ENCODE results near the gene BCAS1.
"Not testable (repeated sequence)": the region's sequence is repeated elsewhere in the genome, so short reads cannot be mapped to it uniquely, and the experiment has no call there.

The BCAS1 gene

DNA sequence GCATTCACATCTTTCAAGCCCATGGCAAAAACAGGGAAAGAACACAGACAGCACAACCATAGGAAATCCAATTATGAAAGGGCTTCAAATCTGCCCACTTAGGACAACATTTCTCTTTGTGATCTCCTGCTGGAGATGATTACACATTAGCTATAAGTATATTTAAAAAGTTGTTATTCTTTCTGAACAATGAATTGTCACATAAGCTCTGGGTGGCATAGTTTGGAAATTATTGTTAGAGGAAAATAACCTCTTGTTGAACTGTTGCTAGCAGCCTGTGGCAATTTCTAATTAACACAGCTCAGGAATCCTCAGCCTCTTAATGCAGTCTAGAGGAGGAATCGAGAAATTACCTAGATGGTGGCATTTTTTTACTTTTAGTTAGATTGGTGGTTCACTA lies 54.9 kb downstream of the BCAS1 start:
- no peak for DNase-seq

- DNase-seq = no peak
These were observed 56.0 kb downstream of the BCAS1 start for GRCh38 chr20:54014293-54014926.

- DNase-seq = no peak
These were observed 56.9 kb downstream of the BCAS1 start for GRCh38 chr20:54013471-54013870.

- DNase-seq = no peak
These were observed 59.0 kb downstream of the BCAS1 start for GRCh38 chr20:54011346-54011745.

DNA sequence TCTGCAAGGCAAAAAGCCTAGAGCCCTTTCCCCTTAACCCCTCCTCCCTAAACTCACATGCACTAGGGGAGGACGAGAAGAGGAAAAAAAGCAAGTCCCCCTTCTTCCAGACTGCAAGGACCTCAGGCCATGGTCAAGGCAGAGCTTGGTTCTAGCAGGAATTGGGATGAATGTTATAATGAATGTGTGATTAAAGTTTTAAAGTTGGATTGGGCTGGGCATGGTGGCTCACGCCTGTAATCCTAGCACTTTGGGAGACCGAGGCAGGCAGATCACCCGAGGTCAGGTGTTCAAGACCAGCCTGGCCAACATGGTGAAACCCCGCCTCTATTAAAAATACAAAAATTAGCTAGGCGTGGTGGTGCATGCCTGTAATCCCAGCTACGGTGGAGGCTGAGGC lies 64.2 kb downstream of the BCAS1 start:
- DNase-seq = not testable (repeated sequence)

DNA sequence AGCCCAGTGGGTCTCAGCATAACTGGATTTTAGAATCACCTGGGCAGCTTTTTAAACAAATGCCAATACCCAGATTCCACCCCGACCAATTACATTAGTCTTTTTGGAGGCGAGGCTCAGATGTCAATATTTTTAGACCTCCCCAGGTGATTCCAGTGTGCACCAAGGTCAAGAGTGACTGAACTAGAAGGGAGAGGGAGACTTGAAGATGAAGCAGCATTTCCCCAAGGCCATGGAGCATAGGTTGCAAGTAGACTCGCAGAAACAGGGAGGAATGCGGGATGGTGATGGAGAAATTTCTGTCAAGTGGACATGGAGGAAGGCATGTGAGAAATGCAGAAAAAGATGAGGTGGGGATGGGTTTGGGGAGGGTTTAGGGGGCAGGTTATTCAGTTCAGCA lies 64.9 kb downstream of the BCAS1 start:
- DNase-seq = no peak

DNA sequence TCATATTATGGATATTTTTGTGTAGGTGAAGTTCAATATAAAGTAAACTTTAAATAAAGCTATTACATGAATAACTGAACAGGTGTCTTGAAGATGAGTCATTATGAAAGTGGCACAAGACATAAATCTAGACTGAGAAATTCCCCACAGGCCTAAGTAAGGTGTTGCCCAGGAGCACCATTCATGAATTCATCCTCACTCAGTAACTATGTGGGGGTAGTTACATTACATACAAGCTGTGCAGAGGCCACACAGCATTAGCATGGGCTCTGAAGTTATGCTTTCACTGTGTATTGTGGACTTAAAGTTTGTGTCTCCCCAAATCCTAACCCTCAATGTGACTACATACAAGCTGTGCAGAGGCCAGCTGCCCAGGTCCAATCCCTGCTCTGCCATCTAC lies 65.9 kb downstream of the BCAS1 start:
- no peak for DNase-seq

DNA sequence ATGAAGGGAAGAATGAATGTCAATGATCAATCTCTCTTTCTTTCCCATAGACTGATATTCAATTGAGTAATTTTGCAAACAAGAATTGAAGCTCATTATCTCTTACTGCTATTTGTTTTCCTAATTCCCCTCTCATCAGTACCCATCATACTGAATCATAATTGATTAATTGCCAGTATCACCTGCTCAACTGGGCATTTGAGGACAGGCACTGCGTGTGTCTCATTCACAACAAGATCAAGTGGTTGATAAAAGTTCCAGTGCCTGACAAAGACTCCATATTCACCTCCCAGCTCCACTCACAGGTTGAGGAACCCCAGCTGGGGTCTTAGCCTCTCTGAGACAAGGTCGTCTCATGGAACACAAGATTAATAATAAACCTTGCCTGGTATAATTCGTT lies 67.7 kb downstream of the BCAS1 start:
- DNase-seq = no peak

DNA sequence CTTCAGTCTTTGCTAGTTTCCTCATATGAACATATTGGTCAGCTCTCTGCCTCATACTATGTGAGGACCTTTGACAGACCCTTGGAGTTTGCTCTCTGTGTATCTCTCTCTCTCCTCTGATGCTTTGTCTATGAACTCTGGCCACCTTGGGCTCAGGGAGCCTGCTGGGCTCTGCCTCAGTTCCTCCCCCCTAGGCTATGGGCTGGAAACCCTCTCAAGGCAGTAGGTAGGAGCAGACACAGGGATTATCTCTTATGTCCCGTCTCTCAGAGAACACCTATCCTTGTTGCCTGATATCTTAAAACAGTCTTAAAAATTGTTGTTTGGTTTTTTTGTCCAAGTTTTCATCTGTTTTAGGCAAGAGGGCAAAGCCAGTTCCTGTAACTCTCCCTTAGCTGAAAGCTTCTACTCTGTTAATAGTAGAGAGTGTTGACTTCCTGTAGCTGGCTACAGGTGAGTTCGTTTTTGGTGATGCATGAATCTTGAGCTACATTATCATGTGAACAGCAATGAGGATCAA lies 68.3 kb downstream of the BCAS1 start:
- DNase-seq = no peak

DNA sequence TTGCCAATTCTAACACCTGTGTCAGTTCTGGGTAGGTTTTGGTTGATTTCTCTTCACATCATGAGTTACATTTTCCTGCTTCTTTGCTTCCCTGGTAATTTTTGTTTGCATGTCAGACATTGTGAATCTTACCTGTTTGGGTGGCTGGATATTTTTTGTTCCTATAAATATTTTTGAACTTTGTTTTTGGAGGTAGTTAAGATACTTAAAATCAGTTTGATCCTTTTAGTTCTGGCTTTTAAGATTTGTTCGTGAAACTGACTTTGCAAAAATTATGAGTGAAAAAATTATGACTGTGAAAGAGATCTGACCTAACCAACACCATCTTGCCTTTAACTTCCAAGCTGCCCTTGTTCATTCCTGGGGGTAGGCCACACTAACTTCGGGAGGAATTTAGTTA lies 69.5 kb downstream of the BCAS1 start:
- no peak for DNase-seq

GRCh38 chr20:54000262-54000661 lies 70.1 kb downstream of the BCAS1 start:
- no peak for DNase-seq

DNA sequence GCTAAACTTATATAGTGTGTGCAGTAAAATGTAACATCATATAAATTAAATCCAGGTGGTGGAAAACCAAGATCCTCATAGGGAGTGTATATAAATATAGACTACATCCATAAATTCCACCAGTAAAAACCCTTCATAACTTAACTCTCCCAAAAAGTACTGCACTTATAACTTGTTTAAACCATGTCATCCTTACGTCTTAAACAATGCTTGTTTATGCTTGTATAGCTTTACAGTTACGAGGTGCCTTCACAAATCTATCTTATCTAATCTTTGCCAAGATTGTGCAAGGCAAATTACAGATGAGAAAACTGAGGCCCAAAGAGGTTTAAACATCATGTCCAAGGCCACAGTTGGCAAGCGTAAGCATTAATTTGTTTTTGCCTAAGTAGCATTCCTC lies 71.3 kb downstream of the BCAS1 start:
- no peak for DNase-seq

DNA sequence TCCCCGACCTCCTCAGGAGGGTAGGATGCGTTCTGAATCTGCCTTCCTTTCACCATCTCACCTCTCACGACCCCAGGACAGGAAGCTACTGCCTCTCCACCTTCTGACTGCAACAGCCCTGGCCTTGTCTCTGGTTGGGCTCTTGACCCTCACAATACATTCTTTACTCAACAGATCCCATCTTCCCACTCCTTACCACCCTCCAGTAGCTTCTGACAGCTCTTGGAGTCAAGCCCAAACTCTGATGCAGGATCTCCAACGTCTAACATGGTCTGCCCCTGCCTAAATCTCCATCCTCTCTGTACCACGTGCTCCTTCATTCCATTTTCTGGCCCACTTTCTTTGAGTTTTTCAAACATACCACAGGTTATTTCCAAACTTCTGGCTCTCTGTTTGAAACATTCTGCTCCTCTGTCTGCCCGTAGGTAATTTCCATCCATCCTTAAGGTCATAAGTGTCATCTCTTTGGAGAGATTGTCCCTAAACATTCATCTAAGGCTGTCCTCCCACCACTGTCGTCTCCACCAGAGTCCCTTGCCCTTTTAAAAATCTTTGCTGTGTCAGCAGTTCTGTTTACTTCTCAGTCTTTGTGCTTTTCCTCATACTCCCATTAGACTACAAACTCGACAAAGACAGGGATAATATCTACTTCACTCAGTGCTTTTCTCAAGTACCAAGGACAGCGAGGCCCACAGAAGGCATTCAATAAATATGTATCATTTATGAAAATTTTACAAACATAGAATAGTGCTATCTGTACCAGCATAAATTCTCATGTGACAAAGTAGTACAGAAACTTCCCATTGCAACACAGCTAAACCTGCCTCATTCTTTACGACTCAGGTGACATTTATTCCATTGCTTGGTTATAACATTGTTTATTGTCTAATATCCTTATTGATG lies 73.6 kb downstream of the BCAS1 start:
- no peak for DNase-seq

- DNase-seq = no peak
These were observed 74.4 kb downstream of the BCAS1 start for GRCh38 chr20:53995949-53996348.

GRCh38 chr20:53994088-53994487 lies 76.3 kb downstream of the BCAS1 start:
- DNase-seq = no peak

- no peak for DNase-seq
These were observed 77.1 kb downstream of the BCAS1 start for GRCh38 chr20:53993310-53993709.

GRCh38 chr20:53990768-53991450 lies 79.5 kb downstream of the BCAS1 start:
- DNase-seq = no peak

DNA sequence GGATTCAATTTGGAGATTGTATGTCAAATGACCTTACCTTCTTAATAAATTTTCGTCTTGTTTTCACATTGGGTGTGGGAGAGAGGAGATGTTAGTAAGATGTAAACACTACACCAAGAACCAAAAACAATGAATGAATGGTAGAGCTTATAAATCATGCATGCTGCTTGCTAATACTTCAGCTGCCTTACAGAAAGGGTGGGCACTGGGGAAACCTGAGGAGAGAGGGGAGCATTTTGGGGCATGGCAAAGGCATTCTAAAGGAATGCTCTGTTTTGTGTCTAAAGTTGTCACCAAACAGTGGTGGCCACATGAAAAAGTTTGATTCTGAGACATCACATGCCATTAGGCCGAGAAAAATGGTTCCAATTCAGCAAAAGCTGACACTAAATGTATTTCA lies 80.4 kb downstream of the BCAS1 start:
- DNase-seq = no peak

GRCh38 chr20:53989401-53989800 lies 81.0 kb downstream of the BCAS1 start:
- no peak for DNase-seq

GRCh38 chr20:53986037-53986650 lies 84.2 kb downstream of the BCAS1 start:
- DNase-seq = no peak

GRCh38 chr20:53985150-53985518 lies 85.3 kb downstream of the BCAS1 start:
- no peak for DNase-seq

DNA sequence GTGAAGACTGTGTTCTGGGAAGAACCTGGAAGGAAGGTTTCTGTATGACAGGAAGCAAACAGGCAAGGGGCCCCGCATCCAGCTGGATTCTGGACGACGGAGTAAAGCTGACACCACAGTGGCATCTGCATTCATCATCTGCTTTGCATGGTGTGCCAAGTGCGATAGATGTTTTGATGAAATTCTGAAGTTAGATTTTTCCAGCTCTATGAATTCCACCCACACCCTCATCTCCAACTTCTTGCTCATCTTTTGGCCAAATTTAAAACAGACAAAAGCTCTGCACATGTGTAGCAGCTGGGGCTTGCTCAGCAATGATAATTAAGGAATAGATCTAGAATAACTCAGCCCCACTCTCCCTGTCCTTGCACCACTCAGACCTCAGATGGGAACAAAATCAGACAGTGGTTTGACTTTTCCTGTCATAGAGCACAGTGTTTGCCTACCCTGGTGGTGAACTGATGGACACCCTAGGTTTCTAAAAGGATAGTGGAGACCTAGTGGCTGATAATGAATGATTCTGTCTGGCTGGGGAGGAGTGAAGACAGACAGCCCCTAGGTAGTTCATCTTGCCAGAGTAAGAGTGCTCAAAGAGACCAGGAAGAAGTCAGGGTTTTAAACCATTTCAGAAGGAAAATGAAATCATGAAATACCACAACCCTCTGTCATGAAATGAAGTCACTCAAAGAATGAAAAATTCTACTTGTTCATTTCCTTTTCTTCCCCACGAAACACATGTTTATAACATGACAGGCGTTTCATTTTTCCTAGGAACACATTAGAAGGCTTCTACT lies 85.8 kb downstream of the BCAS1 start:
- DNase-seq = no peak
